PC-3 (cell line): ENCODE measurements around the gene TMEM63B. TPM values are rescaled to one million over a fixed set of nuclear protein-coding genes. Genes with fewer than 3 reads are reported as not detected.

Experiments used
- ATAC-seq: fragments of 200-7000 bp; cut with Tn5 transposase; 2 replicates; pipeline ENCODE4 v1.9.1; 2020; ENCODE audit warnings: mild to moderate bottlenecking, moderate library complexity
- BruUV-seq: library from RNA; stranded (reverse); fragments of 400-500 nt; replicated peaks from 2 replicates; lab custom pipeline; 2021; lab: Mats Ljungman, UMichigan
- CTCF ChIA-PET: fragments of 300-600 bp; sonication (Branson Sonifier 250); formaldehyde crosslinking; loops from one replicate; lab custom pipeline; 2022; ENCODE audit warnings: antibody characterized with exemption; lab: Charles Lee
- POLR2A ChIA-PET: fragments of 300-600 bp; sonication (Branson Sonifier 250); formaldehyde crosslinking; loops from one replicate; lab custom pipeline; 2022; ENCODE audit warnings: antibody characterized with exemption; ENCODE audit not compliant: unreplicated experiment; lab: Charles Lee
- DNase-seq: peaks from one replicate; pipeline ENCODE4 v3.0.0-alpha.2; 2015
- H2AFZ ChIP-seq: fragments of 300-600 bp; sonication (generic); 2 replicates; pipeline ENCODE4 v1.6.0; 2016; ENCODE audit warnings: antibody characterized with exemption, low read length
- H3F3A ChIP-seq: fragments of 300-600 bp; sonication (generic); one replicate; pipeline ENCODE4 v1.6.0; 2017; ENCODE audit warnings: antibody characterized with exemption, low read length, control low read depth, mild to moderate bottlenecking; ENCODE audit not compliant: unreplicated experiment
- H3K27ac ChIP-seq: fragments of 300-600 bp; sonication (generic); 2 replicates; pipeline ENCODE4 v1.5.1; 2016; ENCODE audit warnings: mild to moderate bottlenecking, low read length
- H3K27me3 ChIP-seq: fragments of 300-600 bp; sonication (generic); 2 replicates; pipeline ENCODE4 v1.6.1; 2016; ENCODE audit warnings: low read length, mixed read lengths
- H3K36me3 ChIP-seq: fragments of 300-600 bp; sonication (generic); 2 replicates; pipeline ENCODE4 v1.6.1; 2016; ENCODE audit warnings: low read depth, mixed run types, low read length, mixed read lengths
- H3K4me1 ChIP-seq: fragments of 300-600 bp; sonication (generic); 2 replicates; pipeline ENCODE4 v1.5.1; 2016; ENCODE audit warnings: low read length; ENCODE audit not compliant: insufficient read depth
- H3K4me2 ChIP-seq: fragments of 300-600 bp; sonication (generic); 2 replicates; pipeline ENCODE4 v1.6.0; 2016; ENCODE audit warnings: low read length
- H3K4me3 ChIP-seq: fragments of 300-600 bp; sonication (generic); 2 replicates; pipeline ENCODE4 v1.5.1; 2016; ENCODE audit warnings: mild to moderate bottlenecking, low read length, mixed read lengths
- H3K79me2 ChIP-seq: fragments of 300-600 bp; sonication (generic); 2 replicates; pipeline ENCODE4 v1.6.1; 2017; ENCODE audit warnings: low read length, mixed read lengths
- H3K9ac ChIP-seq: fragments of 300-600 bp; sonication (generic); 2 replicates; pipeline ENCODE4 v1.6.0; 2016; ENCODE audit warnings: mild to moderate bottlenecking, low read length
- H3K9me2 ChIP-seq: fragments of 300-600 bp; sonication (generic); replicated peaks from 2 replicates; pipeline ENCODE4 v1.6.1; 2016; ENCODE audit warnings: mixed run types, low read length, mixed read lengths
- H3K9me3 ChIP-seq: fragments of 300-600 bp; sonication (generic); 2 replicates; pipeline ENCODE4 v1.6.1; 2016; ENCODE audit warnings: low read length, mixed read lengths
- H4K20me1 ChIP-seq: fragments of 300-600 bp; sonication (generic); 2 replicates; pipeline ENCODE4 v1.6.1; 2016; ENCODE audit warnings: low read length, mixed read lengths
- CTCF ChIP-seq: fragments of 300-600 bp; sonication (generic); conservative IDR thresholded peaks from 2 replicates; pipeline ENCODE4 v1.5.1; 2017; ENCODE audit warnings: antibody characterized with exemption, low read depth, mild to moderate bottlenecking, low read length
- EZH2 ChIP-seq: fragments of 300-600 bp; sonication (generic); IDR thresholded peaks from one replicate; pipeline ENCODE4 v1.6.1; 2017; ENCODE audit warnings: antibody characterized with exemption, mild to moderate bottlenecking, low read length; ENCODE audit not compliant: unreplicated experiment
- EZH2phosphoT487 ChIP-seq: fragments of 300-600 bp; sonication (generic); IDR thresholded peaks from 2 replicates; pipeline ENCODE4 v1.6.1; 2018; ENCODE audit warnings: mild to moderate bottlenecking, antibody characterized with exemption, low read length, borderline replicate concordance
- intact Hi-C: fragments of 100-400 bp; cut with micrococcal nuclease; formaldehyde crosslinking; loops from 2 replicates; pipeline ENCODE4 v1.9.0; 2023
- total RNA-seq: library from RNA; depleted of rRNA; stranded (reverse); fragments of >200 nt; gene quantifications from 2 replicates; pipeline ENCODE4 v1.2.3, GENCODE V29; 2014

Gene TMEM63B
- total RNA-seq, 1 experiment from 2014 or later, result 23.6 TPM

GRCh38 chr6:44105146-44105545 is 22.2 kb upstream of the TMEM63B start:
- no peaks in the 10 kb centered on the region for H3F3A ChIP-seq
- TF ChIP-seq EZH2, result no peak
- TF ChIP-seq EZH2phosphoT487, result no peak
- no peak for TF ChIP-seq CTCF
- H3K36me3 ChIP-seq, result peaks cover 48% of the 10 kb centered on the region
- H3K27me3 ChIP-seq, result no peaks in the 10 kb centered on the region
- no peaks in the 10 kb centered on the region for H3K9me3 ChIP-seq
- H3K79me2 ChIP-seq, result peaks cover 43% of the 10 kb centered on the region
- intact Hi-C loops, result no loop called here
- H3K4me2 ChIP-seq, result no peak overlapping the region
- H2AFZ ChIP-seq, result no peak overlapping the region
- H3K27ac ChIP-seq, result no peak overlapping the region
- no peak for DNase-seq
- ChIA-PET CTCF (interaction anchor here (0.6 kb wide), 1 partner anchor 303 kb away, joined by 3 read pairs; no protein-coding TSS in a partner anchor), POLR2A (no interaction called here)
- no peaks in the 10 kb centered on the region for H3K9me2 ChIP-seq
- ATAC-seq, result no peak
- H3K9ac ChIP-seq, result no peak overlapping the region
- H4K20me1 ChIP-seq, result 0 out of 2 replicates have a peak, but pooled peaks cover 10% of the 10 kb centered on the region
- H3K4me3 ChIP-seq, result no peak overlapping the region
- BruUV-seq, result no TSS peak
- H3K4me1 ChIP-seq, result no peaks in the 10 kb centered on the region

- peaks cover 57% of the 10 kb centered on the region for H3K36me3 ChIP-seq
- no peaks in the 10 kb centered on the region for H3K9me2 ChIP-seq
- H3K4me3 ChIP-seq, result no peak overlapping the region
- no peak for TF ChIP-seq EZH2phosphoT487
- TF ChIP-seq CTCF, result no peak
- no peak for TF ChIP-seq EZH2
- H2AFZ ChIP-seq, result no peak overlapping the region
- ChIA-PET POLR2A (interaction anchor here (0.6 kb wide), 1 partner anchor 277 kb away, joined by 4 read pairs; no protein-coding TSS in a partner anchor), CTCF (no interaction called here)
- H3K4me2 ChIP-seq, result no peak overlapping the region
- DNase-seq (no peak), ATAC-seq (peak; percentile 21)
- no peak overlapping the region for H3K27ac ChIP-seq
- H3K9ac ChIP-seq, result no peak overlapping the region
- 0 out of 2 replicates have a peak, but pooled peaks cover 10% of the 10 kb centered on the region for H4K20me1 ChIP-seq
- no peaks in the 10 kb centered on the region for H3F3A ChIP-seq
- peaks cover 53% of the 10 kb centered on the region for H3K79me2 ChIP-seq
- H3K27me3 ChIP-seq, result no peaks in the 10 kb centered on the region
- no peaks in the 10 kb centered on the region for H3K4me1 ChIP-seq
- intact Hi-C loops, result no loop called here
- no peaks in the 10 kb centered on the region for H3K9me3 ChIP-seq
- no TSS peak for BruUV-seq
Observed at GRCh38 chr6:44105993-44106740, 21.2 kb upstream of the TMEM63B start.

GRCh38 chr6:44107017-44107416 is 20.3 kb upstream of the TMEM63B start:
- Histone ChIP-seq H3K4me3 (no peak overlapping the region), H3F3A (no peaks in the 10 kb centered on the region), H3K79me2 (peaks cover 61% of the 10 kb centered on the region), H3K4me2 (no peak overlapping the region), H3K36me3 (peaks cover 65% of the 10 kb centered on the region), H3K9ac (no peak overlapping the region), H3K27ac (no peak overlapping the region), H3K27me3 (no peaks in the 10 kb centered on the region), H3K9me3 (no peaks in the 10 kb centered on the region), H3K4me1 (no peaks in the 10 kb centered on the region), H2AFZ (no peak overlapping the region), H3K9me2 (no peaks in the 10 kb centered on the region), H4K20me1 (0 out of 2 replicates have a peak, but pooled peaks cover 10% of the 10 kb centered on the region)
- intact Hi-C loops, result no loop called here
- POLR2A ChIA-PET, result no interaction called here
- BruUV-seq, result no TSS peak
- ATAC-seq (no peak), DNase-seq (no peak)
- CTCF ChIA-PET, result no interaction called here
- TF ChIP-seq CTCF (no peak), EZH2 (no peak), EZH2phosphoT487 (no peak)
